Measurements from ENCODE around the gene MTERF2.
"Not testable (repeated sequence)": the region's sequence is repeated elsewhere in the genome, so short reads cannot be mapped to it uniquely, and the experiment has no call there.

Gene MTERF2, protein sequence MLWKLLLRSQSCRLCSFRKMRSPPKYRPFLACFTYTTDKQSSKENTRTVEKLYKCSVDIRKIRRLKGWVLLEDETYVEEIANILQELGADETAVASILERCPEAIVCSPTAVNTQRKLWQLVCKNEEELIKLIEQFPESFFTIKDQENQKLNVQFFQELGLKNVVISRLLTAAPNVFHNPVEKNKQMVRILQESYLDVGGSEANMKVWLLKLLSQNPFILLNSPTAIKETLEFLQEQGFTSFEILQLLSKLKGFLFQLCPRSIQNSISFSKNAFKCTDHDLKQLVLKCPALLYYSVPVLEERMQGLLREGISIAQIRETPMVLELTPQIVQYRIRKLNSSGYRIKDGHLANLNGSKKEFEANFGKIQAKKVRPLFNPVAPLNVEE

DNA sequence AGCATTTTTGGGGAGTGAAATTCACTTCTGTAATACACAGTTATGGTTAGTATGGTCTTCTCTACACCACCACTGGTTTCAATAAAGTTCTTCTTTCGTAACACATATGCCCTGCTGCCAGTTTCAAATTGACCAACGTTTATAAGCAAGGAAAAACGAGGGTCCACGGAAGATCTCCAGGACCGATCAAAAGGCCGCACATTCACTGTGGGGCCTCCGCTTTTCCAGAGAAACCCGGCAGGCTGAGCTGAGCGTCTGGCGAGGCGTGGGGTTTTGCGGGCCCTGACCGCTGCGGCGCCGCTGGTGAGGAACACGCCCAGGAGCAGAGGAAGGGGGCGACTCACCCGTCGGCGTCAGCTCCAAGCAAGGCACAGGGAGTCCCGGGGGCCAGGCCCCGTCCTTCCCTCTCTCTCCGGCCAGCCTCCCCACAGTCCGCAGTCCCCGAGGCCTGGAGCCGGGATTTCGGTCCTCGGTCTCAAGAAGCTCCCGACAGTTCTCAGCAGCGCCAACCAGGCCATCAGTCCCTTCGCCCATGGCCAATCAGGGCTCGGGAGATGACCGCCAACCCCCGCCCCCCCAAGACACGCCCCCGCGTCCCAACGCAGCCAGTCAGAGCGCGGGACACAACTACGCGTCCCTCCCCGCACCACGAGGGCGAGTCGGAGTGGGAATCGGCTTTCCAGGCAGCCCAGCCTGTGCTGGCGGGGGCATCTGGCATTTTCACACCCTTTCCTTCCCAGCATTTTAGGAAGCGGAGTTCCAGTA, at the start of gene MTERF2:
MTERF2 (minus strand) TSS at position 522 of the 765 bp plus-strand sequence. CDS start 8,432 bp downstream, outside the sequence.
- peak; percentile 81 to 84 for DNase-seq

DNA sequence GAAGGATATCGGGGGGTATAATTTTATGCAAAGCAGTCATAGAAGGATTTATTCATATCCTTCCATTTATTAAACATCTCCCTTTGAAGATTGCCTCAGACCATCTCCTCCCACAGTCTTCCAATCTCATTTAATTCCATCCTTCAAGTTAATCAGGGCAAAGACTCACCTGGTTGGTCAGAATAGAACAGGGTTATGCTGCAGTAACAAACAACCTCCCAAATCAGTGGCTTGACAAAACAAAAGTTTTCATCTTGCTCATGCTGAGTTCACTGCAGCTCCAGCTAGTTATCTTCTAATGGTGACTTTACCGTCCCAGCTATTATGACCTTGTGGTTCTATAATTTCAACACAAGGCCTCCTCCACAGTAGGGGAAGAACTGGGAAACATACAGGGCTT, 48.8 kb upstream of the MTERF2 start:
- DNase-seq, result no peak

DNA sequence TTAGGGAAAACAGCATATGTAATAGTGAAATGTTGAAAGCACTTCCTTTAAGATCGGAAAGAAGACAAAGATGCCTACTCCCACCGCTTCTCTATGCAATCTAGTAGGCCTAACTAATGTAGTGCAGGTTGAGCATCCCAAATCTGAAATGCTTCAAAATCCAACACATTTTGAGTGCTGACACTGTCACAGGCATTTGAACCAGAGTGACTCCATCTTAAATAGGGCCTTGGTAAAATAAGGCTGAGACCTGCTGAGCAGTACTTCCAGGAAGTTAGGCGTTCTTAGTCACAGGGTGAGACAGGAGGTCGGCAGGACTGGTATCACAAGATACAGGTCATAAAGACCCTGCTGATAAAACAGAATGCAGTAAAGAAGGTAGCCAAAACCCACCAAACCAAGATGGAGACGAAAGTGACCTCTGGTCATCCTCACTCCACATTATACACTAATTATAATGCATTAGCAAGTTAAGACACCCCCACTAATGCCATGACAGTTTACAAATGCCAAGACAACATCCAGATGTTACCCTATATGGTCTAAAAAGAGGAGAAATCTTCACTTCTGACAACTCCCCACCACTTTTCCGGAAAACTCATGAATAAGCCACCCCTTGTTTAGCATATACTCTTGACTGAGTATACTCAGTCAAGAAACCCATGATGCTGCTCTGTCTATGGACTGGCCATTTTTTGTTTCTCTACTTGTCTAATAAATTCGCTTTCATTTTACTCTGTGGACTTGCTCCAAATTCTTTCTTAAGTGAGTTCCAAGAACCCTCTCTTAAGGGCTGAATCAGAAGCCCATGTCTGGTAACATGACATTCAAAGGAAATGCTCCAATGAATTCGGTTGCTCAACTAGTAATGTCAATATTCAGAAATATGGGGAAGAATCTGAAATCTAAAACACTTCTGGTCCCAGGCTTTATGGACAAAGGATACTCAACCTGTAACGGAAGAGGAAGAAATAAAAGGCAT, 47.1 kb upstream of the MTERF2 start:
- no peak for DNase-seq

DNA sequence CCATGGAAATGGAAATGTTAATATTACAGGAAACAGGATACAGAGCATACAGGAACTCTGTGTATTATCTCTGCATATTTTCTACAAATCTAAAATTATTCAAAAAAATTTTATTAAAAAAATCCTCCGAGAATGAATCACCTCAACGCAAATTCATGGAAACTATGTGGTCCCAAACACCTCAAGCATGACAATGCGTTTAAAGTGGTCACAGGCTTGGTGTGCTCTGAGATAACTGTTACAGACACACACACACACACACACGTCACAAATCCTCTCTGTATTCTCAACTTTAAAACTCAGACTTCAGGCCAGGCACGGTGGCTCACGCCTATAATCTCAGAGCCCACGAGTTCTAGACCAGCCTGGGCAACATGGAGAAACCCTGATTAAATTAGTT, 45.3 kb upstream of the MTERF2 start:
- no peak for DNase-seq

DNA sequence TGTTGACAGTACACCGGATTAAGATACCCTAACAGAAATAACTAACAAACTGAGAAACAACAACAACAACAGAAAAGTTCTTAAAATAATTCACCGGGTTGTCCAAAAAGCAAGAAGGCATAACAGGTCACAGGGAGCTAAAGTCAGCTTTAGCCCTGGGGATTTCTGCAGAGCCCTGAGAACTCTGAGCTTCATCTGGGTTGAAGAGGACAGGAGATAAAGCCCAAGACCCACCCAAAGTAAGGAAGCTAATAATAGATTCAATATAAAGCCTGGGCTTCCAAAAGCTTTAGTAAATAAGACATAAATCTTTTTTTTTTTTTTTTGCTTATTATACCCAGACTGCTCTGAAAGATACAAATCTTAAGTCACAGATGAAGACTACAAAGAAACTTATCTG, 44.1 kb upstream of the MTERF2 start:
- no peak for DNase-seq

DNA sequence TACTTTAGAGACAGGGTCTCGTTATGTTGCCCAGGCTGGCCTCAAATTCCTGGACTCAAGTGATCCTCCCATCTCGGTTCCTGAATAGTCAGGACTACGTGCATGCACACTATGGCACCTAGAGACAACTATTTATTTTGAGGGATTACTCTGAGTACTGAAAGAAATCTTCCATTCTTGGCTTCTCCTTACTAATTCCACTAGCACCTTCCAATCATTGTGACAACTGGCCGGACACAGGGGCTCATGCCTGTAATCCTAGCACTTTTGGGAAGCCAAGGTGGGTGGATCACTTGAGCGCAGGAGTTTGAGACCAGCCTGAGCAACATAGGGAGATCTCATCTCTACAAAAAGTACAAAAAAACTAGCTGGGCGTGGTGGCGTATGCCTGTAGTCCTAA, 42.1 kb upstream of the MTERF2 start:
- no peak for DNase-seq

DNA sequence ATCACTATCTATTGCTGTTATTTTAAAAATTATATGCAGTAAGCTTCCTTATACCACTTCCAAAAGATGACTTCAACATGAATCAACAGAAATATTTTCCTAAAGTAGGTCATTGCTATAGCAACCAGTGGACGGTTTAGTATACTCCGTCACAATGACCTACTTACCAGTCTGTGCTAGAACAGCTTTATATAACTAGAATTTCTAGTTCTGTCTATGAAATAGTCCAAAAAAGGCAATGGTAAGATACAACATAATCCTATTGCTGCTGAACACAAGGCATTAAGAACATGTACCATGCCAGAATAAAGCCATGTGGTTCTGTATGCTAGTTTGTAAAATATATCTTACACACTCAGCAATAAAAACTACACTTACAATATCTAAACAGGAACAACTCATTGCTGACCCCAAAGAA, 40.7 kb upstream of the MTERF2 start:
- DNase-seq, result no peak

DNA sequence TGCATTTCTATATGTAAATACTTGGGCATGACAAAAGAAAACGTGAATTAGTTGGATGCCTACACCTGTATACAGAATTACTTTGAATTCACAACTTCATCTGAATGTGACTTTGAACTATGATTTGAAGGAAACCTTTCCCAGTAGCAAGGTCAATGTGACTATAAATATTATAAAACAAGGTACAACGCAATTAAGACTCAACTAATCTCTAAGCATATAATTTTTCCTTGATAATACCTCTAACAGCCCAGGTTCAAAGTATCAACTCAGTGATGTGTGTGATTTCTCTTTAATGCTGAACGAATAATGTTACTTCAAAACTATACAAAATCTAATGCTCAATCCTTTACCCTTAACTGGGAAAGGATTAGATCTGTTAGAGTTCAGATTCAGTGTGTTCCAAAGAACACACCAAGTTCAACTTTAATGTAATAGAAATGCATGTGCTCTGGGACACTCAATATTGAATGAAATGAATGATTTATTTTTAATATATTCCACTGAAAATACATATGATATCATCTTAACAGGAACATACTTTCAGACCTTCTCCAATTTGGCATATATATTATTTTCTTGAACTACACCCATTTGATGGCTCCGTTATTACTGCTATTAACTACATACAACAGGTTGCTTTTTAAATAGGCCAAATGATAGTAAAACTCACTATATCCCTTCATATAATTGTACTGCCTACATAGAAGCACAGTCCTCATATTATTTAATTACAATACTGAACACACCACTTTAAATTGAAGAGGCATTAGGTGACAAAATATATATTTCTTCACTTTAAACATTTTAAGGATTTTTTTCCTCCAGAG, 40.1 kb upstream of the MTERF2 start:
- DNase-seq, result no peak

DNA sequence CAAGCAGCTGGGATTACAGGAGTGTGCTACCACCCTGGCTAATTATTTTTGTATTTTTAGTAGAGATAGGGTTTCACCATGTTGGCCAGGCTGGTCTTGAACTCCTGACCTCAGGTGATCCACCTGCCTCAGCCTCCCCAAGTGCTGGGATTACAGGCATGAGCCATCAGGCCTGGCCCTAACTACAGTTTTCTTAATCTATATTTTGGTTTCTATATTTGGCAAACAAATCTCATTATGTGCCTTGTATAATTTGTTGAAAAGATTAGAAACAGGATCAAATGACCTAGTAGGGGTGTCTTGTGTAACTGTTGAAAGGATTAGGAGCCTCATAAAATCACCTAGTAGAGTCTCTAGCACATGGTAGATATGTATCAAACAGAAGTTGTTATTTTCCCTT, 39.4 kb upstream of the MTERF2 start:
- DNase-seq, result not testable (repeated sequence)

DNA sequence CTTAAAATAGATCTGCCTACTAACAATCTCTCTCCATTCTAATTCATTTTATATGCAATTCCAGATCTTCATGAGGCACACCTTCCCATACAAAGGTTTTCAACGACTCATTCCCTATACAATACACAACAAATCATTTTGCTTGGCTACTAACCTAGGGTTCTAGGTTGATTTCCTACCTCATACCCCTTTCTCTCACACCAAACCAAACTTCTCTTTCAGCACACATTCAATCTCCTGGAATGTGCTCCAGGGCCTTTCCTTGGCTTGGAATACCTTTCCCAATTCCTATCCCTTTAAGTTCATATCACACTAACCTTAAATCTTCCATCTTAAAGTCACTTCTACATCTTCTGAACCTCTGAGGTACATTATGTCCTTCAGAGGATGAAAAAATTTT, 38.7 kb upstream of the MTERF2 start:
- no peak for DNase-seq

DNA sequence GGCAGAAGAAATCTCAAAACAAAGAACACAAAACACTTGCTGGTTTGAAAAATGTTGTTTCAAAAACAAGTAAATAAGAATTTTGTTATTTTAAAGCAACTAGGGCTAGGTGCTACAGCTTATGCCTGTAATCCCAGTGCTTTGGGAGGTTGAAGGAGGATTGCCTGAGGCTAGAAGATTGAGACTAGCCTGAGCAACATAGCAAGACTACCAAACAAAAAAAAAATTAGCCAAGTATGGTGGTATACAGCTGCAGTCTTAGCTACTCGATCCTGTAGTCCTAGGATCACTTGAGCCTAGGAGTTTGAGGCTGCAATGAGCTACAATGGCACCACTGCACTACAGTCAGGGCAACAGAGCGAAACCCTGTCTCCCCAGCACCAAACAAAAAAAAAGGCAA, 32.6 kb upstream of the MTERF2 start:
- DNase-seq, result no peak

DNA sequence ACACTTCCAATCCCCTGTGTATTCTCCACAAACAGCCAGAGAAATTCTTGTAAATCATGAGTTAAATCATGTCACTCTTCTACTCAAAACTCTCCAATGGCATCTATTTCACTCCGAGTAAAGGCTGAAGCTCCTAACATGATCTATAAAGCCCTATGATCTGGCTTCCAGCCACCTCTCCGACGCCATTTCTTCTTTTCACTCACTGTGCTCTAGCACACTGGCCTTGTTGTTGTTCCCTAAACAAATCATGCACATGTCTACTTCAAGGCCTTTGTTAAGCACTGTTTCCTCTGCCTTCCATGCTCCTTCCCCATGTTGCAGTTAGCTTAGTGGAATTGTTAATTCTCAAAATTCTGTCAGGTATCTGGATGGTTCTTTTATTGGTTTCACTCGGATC, 30.1 kb upstream of the MTERF2 start:
- DNase-seq, result no peak

DNA sequence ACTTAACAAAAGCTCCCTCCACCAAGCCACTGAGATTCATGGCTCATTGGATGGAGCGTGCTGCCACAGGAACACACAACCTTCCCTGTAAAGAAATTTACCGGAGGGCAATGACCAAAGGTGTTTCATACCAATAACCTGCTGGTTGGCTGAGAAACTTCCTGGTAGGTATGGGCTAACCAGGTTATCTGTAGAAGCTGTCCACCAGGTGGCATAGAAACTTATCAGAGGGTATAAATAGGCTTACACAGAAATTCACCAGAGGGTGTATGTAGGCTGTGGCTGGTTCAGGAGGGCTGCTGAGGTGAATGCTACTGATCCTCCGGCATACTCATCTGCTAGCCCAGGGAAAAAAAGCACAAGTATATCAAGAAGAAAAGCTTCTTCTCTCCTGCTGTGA, 27.1 kb upstream of the MTERF2 start:
- no peak for DNase-seq

DNA sequence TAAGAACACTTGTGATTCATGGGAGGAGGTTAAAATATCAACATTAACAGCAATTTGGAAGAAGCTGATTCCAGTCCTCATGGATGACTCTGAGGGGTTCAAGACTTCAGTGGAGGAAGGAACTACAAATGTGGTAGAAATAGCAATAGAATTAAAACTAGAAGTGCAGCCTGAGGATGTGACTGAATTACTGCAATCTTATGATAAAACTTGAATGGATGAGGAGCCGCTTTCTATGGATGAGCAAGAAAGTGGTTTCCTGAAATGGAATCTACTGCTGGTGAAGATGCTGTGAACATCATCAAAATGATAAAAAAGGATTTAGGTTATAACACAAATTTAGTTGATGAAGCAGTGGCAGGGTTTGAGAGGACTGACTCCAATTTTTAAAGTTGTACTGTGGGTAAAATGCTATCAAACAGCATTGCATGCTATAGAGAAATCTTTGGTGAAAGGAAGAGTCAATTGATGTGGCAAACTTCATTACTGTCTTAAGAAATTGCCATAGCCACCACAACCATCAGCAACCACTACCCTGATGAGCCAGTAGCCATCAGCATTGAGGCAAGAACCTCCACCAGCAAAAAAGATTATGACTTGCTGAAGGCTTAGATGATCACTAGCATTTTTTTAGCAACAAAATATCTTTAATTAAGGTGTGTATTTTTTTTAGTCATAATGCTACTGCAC, 25.9 kb upstream of the MTERF2 start:
- DNase-seq, result no peak

DNA sequence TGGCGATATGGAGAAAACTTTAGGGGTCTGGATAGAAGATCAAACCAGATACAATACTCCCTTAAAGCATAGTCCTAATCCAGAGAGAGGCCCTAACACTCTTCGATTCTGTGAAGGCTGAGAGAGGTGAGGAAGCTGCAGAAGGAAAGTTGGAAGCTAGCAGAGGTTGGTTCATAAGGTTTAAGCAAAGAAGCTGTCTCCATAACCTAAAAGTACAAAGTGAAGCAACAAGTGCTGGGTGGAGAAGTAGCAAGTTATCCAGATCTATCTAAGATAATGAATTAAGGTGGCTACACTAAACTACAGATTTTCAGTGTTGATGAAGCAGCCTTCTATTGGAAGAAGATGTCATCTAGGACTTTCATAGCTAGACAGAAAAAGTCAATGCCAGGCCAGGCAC, 24.6 kb upstream of the MTERF2 start:
- no peak for DNase-seq

DNA sequence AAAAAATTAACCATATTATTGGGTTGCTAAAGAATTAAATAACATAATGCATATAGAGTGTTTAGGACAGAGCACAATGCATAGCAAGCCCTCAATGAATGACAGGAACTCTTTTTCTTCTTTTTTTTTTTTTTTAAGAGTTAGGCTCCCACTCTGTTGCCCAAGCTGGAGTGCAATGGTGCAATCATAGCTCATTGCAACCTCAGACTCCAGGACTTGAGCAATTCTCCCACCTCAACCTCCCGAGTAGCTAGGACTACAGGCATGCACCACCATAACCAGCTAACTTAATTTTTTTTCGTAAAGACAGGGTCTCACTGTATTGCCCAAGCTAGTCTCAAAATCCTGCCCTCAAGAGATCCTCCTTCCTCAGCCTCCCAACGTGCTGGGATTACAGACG, 20.5 kb upstream of the MTERF2 start:
- no peak for DNase-seq

DNA sequence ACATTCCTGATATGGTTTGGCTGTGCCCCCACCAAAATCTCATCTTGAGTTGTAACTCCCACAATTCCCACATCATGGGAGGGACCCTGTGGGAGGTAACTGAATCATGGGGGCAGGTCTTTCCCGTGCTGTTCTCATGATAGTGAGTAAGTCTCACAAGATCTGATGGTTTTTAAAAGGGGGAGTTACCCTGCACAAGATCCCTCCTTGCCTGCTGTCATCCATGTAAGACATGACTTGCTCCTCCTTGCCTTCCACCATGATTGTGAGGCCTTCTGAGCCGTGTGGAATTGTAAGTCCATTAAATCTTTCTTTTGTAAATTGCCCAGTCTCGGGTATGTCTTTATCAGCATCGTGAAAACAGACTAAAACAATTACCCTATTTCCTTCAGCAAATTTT, 15.7 kb upstream of the MTERF2 start:
- DNase-seq, result not testable (repeated sequence)

DNA sequence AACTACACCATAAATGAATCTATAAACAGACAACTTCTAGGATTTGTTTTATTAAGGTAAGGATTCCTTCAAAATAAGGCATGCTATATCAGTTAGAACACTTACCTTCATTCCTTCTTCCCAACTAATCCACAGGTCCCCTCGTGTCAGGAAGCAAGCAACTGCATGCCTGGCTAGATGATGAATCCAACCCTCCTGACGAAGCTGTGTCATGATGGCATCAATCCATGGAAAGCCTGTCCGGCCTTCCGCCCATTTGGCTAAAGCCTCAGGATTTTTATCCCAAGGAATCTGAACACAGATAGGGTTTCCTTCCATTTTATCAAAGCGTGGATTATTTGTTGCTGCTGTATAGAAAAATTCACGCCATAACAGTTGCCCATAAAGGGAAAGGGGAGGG, 12.5 kb upstream of the MTERF2 start:
- DNase-seq, result no peak

DNA sequence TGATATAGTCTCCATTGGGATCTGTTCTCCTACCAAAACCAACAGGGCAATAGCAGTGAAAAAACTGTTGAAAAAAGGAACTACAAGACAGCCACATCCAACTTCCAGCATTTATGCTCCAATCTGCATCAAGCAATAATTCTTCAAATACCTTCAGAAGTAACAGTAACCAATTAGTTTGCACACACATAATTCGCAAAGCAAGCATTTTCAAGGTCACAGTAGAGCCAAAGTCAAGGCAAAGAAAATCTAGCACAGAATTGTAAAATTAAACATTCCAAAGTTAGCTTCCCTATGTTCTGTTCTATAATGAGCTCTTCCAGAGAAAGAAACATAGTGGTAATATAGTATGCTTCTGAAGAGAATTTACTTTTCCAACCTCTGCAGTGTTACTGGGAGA, 11.0 kb upstream of the MTERF2 start:
- no peak for DNase-seq

DNA sequence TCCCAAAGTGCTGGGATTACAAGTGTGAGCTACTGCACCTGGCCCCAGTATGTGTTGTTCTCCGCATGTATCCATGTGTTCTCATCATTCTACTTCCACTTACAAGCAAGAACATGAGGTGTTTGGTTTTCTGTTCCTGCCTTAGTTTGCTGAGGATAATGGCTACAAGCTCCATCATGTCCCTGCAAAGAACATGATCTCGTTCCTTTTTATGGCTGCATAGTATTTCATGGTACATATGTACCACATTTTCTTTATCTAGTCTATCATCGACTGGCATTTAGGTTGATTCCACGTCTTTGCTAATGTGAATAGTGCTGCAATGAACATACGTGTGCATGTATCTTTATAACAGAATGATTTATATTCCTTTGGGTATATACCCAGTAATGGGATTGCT, 9.2 kb upstream of the MTERF2 start:
- not testable (repeated sequence) for DNase-seq

DNA sequence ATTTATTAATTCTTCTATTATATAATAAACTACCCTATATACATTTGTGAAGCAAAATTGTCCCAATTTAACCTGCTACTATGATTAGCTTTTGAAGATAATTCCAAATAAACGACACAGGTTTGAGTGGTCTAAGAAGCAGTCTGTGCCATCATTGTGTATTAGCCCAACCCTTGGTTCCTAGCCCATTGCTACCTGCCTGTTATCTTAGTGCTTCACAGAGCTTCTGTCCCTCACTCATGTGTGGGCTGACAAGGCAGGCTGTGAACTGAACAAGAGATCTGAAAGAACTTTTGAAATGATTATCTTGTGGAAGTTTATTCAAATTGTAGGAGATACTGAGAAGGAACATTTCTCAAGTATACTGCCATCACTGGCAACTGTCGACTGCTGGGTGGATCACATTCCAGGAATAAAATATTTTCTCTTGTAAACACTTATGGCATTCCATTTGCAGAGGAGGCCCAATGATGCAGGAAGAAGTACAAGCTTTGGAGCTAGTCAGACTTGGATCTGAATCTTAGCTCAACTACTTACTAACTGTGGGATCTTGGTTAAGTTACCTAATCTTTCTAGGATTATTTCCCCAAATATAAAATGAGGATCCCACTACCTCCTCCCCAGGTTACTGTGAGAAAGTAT, 7.8 kb upstream of the MTERF2 start:
- DNase-seq, result no peak
